K562 (cell line): ENCODE measurements around the gene NFIC. TPM values are rescaled to one million over a fixed set of nuclear protein-coding genes. Genes with fewer than 3 reads are reported as not detected.

Experiments
- ATAC-seq: fragments of 200-7000 bp; cut with Tn5 transposase; 3 replicates; pipeline ENCODE4 v1.9.1; 2020; ENCODE audit warnings: moderate library complexity
- BruUV-seq: library from RNA; stranded (reverse); fragments of 400-500 nt; replicated peaks from 2 replicates; lab custom pipeline; 2021; lab: Mats Ljungman, UMichigan
- CTCF ChIA-PET: fragments of 300-600 bp; formaldehyde crosslinking; extraction: SDS; loops from one replicate; lab custom pipeline; 2021; ENCODE audit warnings: low intra/inter-chr PET ratio; lab: Yijun Ruan, JAX
- POLR2A ChIA-PET: fragments of 300-600, 350-650 bp; sonication (Branson Sonifier 250); formaldehyde crosslinking; extraction: SDS; loops from one replicate; lab custom pipeline; 2021; ENCODE audit warnings: antibody characterized with exemption, inconsistent platforms; lab: Yijun Ruan, JAX
- DNase-seq, 4 experiments: peaks; one replicate each; pipeline versions ENCODE4 v3.0.0 to v3.0.0-alpha.2; 2011 to 2018; ENCODE audit warnings: low spot score in 3 of 4, mixed read lengths in 3 of 4; ENCODE audit errors: extremely low read depth in 1 of 4
- FAIRE-seq: peaks from 2 replicates; lab custom pipeline; 2011; peaks lifted over from hg19 to GRCh38; lab: Jason Lieb, UNC
- H2AFZ ChIP-seq: 2 replicates; pipeline ENCODE4 v1.6.0; 2011; ENCODE audit warnings: low read depth, low read length, control low read depth, inconsistent platforms
- H3K27ac ChIP-seq: fragments of 200-600 bp; 3 replicates; pipeline ENCODE4 v1.8.0; 2011; ENCODE audit warnings: low read depth, mild to moderate bottlenecking, control low read depth, inconsistent platforms, low read length, moderate library complexity, mixed read lengths; ENCODE audit errors: extremely low read depth
- H3K27me3 ChIP-seq, 2 experiments: fragments of 300-600 bp in 1 of 2; 2 replicates in 1 of 2; 3 replicates in 1 of 2; pipeline versions ENCODE4 v1.6.0 to v1.8.0; 2011; ENCODE audit warnings: inconsistent platforms in 2 of 2, low read length in 2 of 2, mild to moderate bottlenecking in 1 of 2, mixed read lengths in 1 of 2, moderate library complexity in 1 of 2; ENCODE audit not compliant: control insufficient read depth in 2 of 2, insufficient read depth in 2 of 2
- H3K36me3 ChIP-seq: fragments of 300-600 bp; 3 replicates; pipeline ENCODE4 v1.8.0; 2011; ENCODE audit warnings: mild to moderate bottlenecking, low read length, inconsistent platforms; ENCODE audit not compliant: control insufficient read depth, insufficient read depth
- H3K4me1 ChIP-seq, 2 experiments: fragments of 200-600 bp in 1 of 2; replicated peaks in 1 of 2; 2 replicates in 1 of 2; 3 replicates in 1 of 2; pipeline versions ENCODE4 v1.5.1 to v1.8.0; 2011; ENCODE audit warnings: inconsistent platforms in 2 of 2, low read length in 2 of 2, mild to moderate bottlenecking in 1 of 2, mixed read lengths in 1 of 2, moderate library complexity in 1 of 2; ENCODE audit not compliant: control insufficient read depth in 2 of 2, insufficient read depth in 2 of 2
- H3K4me2 ChIP-seq: 2 replicates; pipeline ENCODE4 v1.6.1; 2011; ENCODE audit warnings: low read length, control low read depth, inconsistent platforms, mixed read lengths; ENCODE audit not compliant: insufficient read depth
- H3K4me3 ChIP-seq: fragments of 200-600 bp; sonication (generic), shearing (Covaris generic); 2 replicates; pipeline ENCODE4 v1.5.1; 2016; ENCODE audit warnings: control low read depth, inconsistent platforms
- H3K79me2 ChIP-seq: fragments of 200-600 bp; 3 replicates; pipeline ENCODE4 v1.8.0; 2011; ENCODE audit warnings: low read length, inconsistent platforms; ENCODE audit not compliant: control insufficient read depth, insufficient read depth
- H3K9ac ChIP-seq, 2 experiments: 2 replicates each; pipeline versions ENCODE4 v1.6.0 to v1.6.1; 2011; ENCODE audit warnings: low read depth in 2 of 2, low read length in 2 of 2, control low read depth in 1 of 2, inconsistent platforms in 1 of 2, mild to moderate bottlenecking in 1 of 2, mixed read lengths in 1 of 2; ENCODE audit not compliant: insufficient read depth in 1 of 2
- H3K9me1 ChIP-seq: one replicate; pipeline ENCODE4 v1.6.0; 2011; ENCODE audit warnings: inconsistent platforms, mild to moderate bottlenecking, low read length, moderate library complexity; ENCODE audit not compliant: control insufficient read depth, insufficient read depth
- H3K9me3 ChIP-seq: replicated peaks from 2 replicates; pipeline ENCODE4 v1.5.1; 2011; ENCODE audit warnings: low read depth, low read length, inconsistent platforms; ENCODE audit not compliant: control insufficient read depth, insufficient read depth
- H4K20me1 ChIP-seq: replicated peaks from 2 replicates; pipeline ENCODE4 v1.6.1; 2011; ENCODE audit warnings: low read length, inconsistent platforms, mixed read lengths; ENCODE audit not compliant: control insufficient read depth, insufficient read depth
- ARID1B ChIP-seq: fragments of 450-650 bp; IDR thresholded peaks from 2 replicates; pipeline ENCODE4 v1.6.1; 2016; ENCODE audit warnings: antibody characterized with exemption, mild to moderate bottlenecking, inconsistent platforms
- BCOR ChIP-seq: fragments of 450-650 bp; IDR thresholded peaks from 2 replicates; pipeline ENCODE4 v1.6.1; 2016
- HCFC1 ChIP-seq: IDR thresholded peaks from 2 replicates; pipeline ENCODE4 v1.6.1; 2012; ENCODE audit warnings: low read depth, low read length, improper control_type of control experiment
- MYBL2 ChIP-seq, 2 experiments: fragments of 450-650 bp in 1 of 2; sonication (generic) in 1 of 2; formaldehyde crosslinking in 1 of 2; IDR thresholded peaks; 2 replicates each; pipeline versions ENCODE4 v1.6.1 to v1.8.1; 2017 to 2022; ENCODE audit warnings: borderline replicate concordance in 1 of 2, inconsistent platforms in 1 of 2, low read depth in 1 of 2, mild to moderate bottlenecking in 1 of 2, missing genetic modification reagents in 1 of 2, moderate library complexity in 1 of 2
- PCBP2 ChIP-seq: fragments of 200-400 bp; formaldehyde crosslinking; IDR thresholded peaks from 2 replicates; pipeline ENCODE4 v1.6.1; 2018; ENCODE audit warnings: low read length, low read depth, mild to moderate bottlenecking, moderate library complexity; ENCODE audit not compliant: poor library complexity, severe bottlenecking
- RBM25 ChIP-seq: fragments of 200-400 bp; formaldehyde crosslinking; IDR thresholded peaks from 2 replicates; pipeline ENCODE4 v1.6.1; 2018; ENCODE audit warnings: low read length, low read depth, moderate library complexity; ENCODE audit not compliant: severe bottlenecking
- RFX7 ChIP-seq: fragments of 250-450 bp; sonication (Bioruptor Pico); IDR thresholded peaks from 2 replicates; pipeline ENCODE4 v1.5.1; 2021; ENCODE audit warnings: mild to moderate bottlenecking
- TCF7 ChIP-seq: sonication (generic); IDR thresholded peaks from 2 replicates; pipeline ENCODE4 v1.6.1; 2016; ENCODE audit warnings: antibody characterized with exemption, borderline replicate concordance
- TFAP4 ChIP-seq: sonication (generic); formaldehyde crosslinking; IDR thresholded peaks from 2 replicates; pipeline ENCODE4 v1.8.0; 2022; ENCODE audit warnings: missing genetic modification reagents, mild to moderate bottlenecking, moderate library complexity, borderline replicate concordance
- ZNF23 ChIP-seq: fragments of 250-450 bp; sonication (Bioruptor Pico); IDR thresholded peaks from 2 replicates; pipeline ENCODE4 v1.4.0; 2020; ENCODE audit warnings: mild to moderate bottlenecking
- ZNF318 ChIP-seq, 2 experiments: fragments of 450-650 bp; IDR thresholded peaks; 2 replicates each; pipeline ENCODE4 v1.6.1; 2016; ENCODE audit warnings: mild to moderate bottlenecking in 2 of 2, borderline replicate concordance in 1 of 2, low read depth in 1 of 2, moderate library complexity in 1 of 2
- ZNF696 ChIP-seq: fragments of 250-450 bp; sonication (Bioruptor Pico); conservative IDR thresholded peaks from 2 replicates; pipeline ENCODE4 v1.4.0; 2020; ENCODE audit warnings: mild to moderate bottlenecking, moderate library complexity
- WGBS: fragments of 100-300 bp; shearing (Covaris generic); methylation state at CpG from one replicate; pipeline ENCODE4 v1.1.6; 2016; ENCODE audit warnings: low coverage, mixed read lengths; ENCODE audit not compliant: insufficient coverage; ENCODE audit errors: missing lambda C conversion rate; 5-methylcytosine and 5-hydroxymethylcytosine counted together
- in situ Hi-C: fragments of 300-500 bp; cut with MboI; formaldehyde crosslinking; loops from 4 replicates; pipeline ENCODE4 v1.15.0; 2018; ENCODE audit warnings: inconsistent platforms, mixed read lengths
- intact Hi-C: fragments of 100-400 bp; cut with micrococcal nuclease; formaldehyde crosslinking; loops from 2 replicates; pipeline ENCODE4 v1.14.2; 2022
- polyA plus RNA-seq, 8 experiments: library from polyadenylated mRNA; depleted of rRNA in 4 of 8; stranded (reverse) in 5 of 8; unstranded in 3 of 8; fragments of >200 nt; fragmentation: Nextera tagmentation in 2 of 8; fragmentation: Illumina TruSeq in 1 of 8; extraction: Ambion mirVana in 2 of 8; extraction: Trizol in 1 of 8; gene quantifications; 2 replicates each; pipeline versions ENCODE4 v1.2.1 to v1.2.3, GENCODE V29; 2011 to 2014; ENCODE audit warnings: inconsistent platforms in 1 of 8, missing spikeins in 1 of 8
- total RNA-seq, 7 experiments: library from RNA; depleted of rRNA in 6 of 7; stranded (reverse); fragments of >200 nt in 6 of 7; fragmentation: Illumina TruSeq in 2 of 7; extraction: Trizol in 2 of 7; gene quantifications; 2 replicates each; pipeline versions ENCODE4 v1.2.1 to v1.2.3, GENCODE V29; 2011 to 2021; ENCODE audit warnings: low replicate concordance in 1 of 7

NFIC gene
- total and polyA plus RNA-seq, 9 of the 15 experiments (the other 6 are each of a cell fraction or from before 2014, with no cell fraction given) = 0.71 to 62.1 (median 6.9) TPM

- ATAC-seq (no peak), FAIRE-seq (no peak), DNase-seq (no peak)
- Histone ChIP-seq H3K27ac (no peak overlapping the region), H3K36me3 (no peaks in the 10 kb centered on the region), H2AFZ (no peak overlapping the region), H3K79me2 (no peaks in the 10 kb centered on the region), H3K4me1 (peaks cover 0 to 18% of the 10 kb centered on the region in 2 experiments; a peak in 3 of 5 replicates), H3K4me2 (no peak overlapping the region), H3K27me3 (peaks cover 0 to 6% of the 10 kb centered on the region in 2 experiments; a peak in 3 of 5 replicates), H3K4me3 (no peak overlapping the region), H3K9ac (no peak overlapping the region), H3K9me3 (no peaks in the 10 kb centered on the region; the same call in 1 of the 2 replicates), H4K20me1 (peaks cover 5% of the 10 kb centered on the region; the same call in 1 of the 2 replicates), H3K9me1 (no peaks in the 10 kb centered on the region)
- in situ Hi-C loops (loop anchor here (10.0 kb wide), 1 partner anchor 385 kb away; the partner anchor contains the start of genes PIP5K1C and TJP3), intact Hi-C loops (loop anchor here (10.0 kb wide), 1 partner anchor 385 kb away; the partner anchor contains the start of genes PIP5K1C and TJP3)
- BruUV-seq = no TSS peak
- CTCF ChIA-PET = no interaction called here
- WGBS = 7% methylated on average over 18 of the region's 18 CpGs
- POLR2A ChIA-PET = no interaction called here
- no peak for TF ChIP-seq MYBL2 (IDR thresholded peaks at IDR 0.05; ENCODE audit: low read depth)
- no peak for TF ChIP-seq MYBL2 (CRISPR knock-in tag; IDR thresholded peaks at IDR 0.05; ENCODE audit: borderline replicate concordance)
- no peak for TF ChIP-seq HCFC1
- TF ChIP-seq ARID1B = no peak
- peak; percentile 10; the same call in 1 of the 2 replicates for TF ChIP-seq TFAP4 (CRISPR knock-in tag)
- no peak for TF ChIP-seq ZNF696 (CRISPR knock-in tag)
- no peak for TF ChIP-seq ZNF23 (CRISPR knock-in tag)
- no peak for TF ChIP-seq PCBP2
- peak; percentile 10 for TF ChIP-seq RBM25
- peak; percentile 75 for TF ChIP-seq BCOR
- no peak for TF ChIP-seq RFX7 (CRISPR knock-in tag)
- no peak for TF ChIP-seq TCF7
- TF ChIP-seq ZNF318 (IDR thresholded peaks at IDR 0.05; ENCODE audit: borderline replicate concordance in 1 of 2, low read depth in 1 of 2) = no peak
These were observed 46.6 kb upstream of the NFIC start for GRCh38 chr19:3319643-3320353.
